Stimulated activated CD8-positive, alpha-beta memory T cell treated with anti-CD3 and anti-CD28 coated beads, Interleukin-12 subunit alpha, Interleukin-12 subunit beta, amount 100 ng/mL, for 4 hours (primary cell): ENCODE results near the gene PCSK4.

Source experiments
- DNase-seq: peaks from one replicate; pipeline ENCODE4 v3.0.0-alpha.2; 2020; ENCODE audit warnings: low read depth

PCSK4 gene

DNA sequence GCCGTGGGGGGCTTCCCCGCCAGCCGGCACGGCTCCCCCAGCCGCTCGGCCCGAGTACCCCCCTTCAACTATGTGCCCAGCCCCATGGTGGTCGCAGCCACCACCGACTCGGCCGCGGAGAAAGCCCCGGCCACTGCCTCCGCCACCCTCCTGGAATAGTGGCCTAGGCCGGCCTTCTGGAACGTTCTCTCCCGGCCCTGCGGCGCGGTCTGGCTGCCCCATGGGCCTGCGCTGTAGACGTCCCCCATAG is 20.2 kb downstream of the PCSK4 start:
- no peak for DNase-seq

DNA sequence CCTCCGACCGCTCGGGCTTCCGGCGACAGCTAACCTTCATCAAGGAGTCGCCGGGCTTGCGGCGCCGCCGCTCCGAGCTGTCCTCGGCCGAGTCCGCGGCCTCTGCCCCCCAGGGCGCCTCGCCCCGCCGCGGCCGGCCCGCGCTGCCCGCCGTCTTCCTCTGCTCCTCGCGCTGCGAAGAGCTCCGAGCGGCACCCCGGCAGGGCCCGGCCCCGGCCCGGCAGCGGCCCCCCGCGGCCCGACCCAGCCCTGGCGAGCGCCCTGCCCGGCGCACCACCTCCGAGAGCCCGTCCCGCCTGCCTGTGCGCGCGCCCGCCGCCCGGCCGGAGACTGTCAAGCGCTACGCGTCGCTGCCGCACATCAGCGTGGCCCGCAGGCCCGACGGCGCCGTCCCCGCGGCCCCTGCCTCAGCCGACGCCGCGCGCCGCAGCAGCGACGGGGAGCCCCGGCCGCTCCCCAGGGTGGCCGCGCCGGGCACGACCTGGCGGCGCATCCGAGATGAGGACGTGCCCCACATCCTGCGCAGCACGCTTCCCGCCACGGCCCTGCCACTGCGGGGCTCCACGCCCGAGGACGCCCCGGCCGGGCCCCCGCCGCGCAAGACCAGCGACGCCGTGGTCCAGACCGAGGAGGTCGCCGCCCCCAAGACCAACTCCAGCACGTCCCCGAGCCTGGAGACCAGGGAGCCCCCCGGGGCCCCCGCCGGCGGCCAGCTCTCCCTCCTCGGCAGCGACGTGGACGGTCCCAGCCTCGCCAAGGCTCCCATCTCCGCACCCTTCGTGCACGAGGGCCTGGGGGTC is 20.7 kb downstream of the PCSK4 start:
- no peak for DNase-seq

DNA sequence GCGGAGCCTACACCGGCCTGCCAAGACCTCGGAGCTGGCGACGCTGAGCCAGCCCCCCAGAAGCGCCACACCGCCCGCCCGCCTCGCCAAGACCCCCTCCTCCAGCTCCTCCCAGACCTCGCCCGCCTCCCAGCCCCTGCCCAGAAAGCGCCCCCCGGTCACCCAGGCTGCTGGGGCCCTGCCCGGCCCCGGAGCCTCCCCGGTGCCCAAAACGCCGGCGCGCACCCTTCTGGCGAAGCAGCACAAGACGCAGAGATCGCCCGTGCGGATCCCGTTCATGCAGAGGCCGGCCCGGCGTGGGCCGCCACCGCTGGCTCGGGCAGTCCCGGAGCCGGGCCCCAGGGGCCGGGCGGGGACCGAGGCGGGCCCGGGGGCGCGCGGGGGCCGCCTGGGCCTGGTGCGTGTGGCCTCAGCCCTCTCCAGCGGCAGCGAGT is 21.3 kb downstream of the PCSK4 start:
- no peak for DNase-seq

DNA sequence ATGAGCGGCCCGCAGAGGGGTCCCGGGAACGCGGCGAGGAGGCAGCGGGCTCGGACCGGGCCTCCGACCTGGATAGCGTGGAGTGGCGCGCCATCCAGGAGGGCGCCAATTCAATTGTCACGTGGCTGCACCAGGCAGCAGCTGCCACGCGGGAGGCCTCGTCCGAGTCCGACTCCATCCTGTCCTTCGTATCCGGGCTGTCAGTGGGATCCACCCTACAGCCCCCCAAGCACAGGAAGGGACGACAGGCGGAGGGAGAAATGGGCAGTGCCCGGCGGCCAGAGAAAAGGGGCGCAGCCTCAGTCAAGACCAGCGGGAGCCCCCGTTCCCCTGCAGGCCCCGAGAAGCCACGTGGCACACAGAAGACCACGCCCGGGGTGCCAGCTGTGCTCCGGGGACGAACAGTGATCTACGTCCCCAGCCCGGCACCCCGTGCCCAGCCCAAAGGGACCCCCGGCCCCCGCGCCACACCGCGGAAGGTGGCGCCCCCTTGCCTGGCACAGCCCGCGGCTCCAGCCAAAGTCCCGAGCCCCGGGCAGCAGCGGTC is 21.8 kb downstream of the PCSK4 start:
- no peak for DNase-seq

DNA sequence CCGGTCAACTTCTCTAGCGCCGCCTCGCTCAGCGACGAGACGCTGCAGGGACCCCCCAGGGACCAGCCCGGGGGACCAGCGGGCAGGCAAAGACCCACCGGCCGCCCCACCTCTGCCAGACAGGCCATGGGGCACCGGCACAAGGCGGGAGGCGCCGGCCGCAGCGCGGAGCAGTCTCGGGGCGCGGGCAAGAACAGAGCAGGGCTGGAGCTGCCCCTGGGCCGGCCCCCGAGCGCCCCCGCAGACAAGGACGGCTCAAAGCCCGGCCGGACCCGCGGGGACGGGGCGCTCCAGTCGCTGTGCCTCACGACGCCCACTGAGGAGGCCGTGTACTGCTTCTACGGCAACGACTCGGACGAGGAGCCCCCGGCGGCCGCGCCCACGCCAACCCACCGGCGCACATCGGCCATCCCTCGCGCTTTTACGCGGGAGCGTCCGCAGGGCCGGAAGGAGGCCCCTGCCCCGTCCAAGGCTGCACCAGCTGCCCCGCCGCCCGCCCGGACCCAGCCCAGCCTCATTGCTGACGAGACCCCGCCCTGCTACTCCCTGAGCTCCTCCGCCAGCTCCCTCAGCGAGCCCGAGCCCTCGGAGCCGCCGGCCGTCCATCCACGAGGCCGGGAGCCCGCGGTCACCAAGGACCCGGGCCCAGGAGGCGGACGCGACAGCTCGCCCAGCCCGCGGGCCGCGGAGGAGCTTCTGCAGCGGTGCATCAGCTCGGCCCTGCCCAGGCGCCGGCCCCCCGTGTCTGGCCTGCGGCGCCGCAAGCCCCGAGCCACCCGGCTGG is 22.5 kb downstream of the PCSK4 start:
- no peak for DNase-seq

DNA sequence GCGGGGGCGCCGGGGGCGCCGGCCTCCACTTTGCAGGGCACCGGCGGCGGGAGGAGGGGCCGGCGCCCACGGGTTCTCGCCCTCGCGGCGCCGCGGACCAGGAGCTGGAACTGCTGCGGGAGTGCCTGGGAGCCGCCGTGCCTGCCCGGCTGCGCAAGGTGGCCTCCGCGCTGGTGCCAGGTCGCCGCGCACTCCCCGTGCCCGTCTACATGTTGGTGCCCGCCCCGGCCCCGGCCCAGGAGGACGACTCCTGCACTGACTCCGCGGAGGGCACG is 23.0 kb downstream of the PCSK4 start:
- no peak for DNase-seq

DNA sequence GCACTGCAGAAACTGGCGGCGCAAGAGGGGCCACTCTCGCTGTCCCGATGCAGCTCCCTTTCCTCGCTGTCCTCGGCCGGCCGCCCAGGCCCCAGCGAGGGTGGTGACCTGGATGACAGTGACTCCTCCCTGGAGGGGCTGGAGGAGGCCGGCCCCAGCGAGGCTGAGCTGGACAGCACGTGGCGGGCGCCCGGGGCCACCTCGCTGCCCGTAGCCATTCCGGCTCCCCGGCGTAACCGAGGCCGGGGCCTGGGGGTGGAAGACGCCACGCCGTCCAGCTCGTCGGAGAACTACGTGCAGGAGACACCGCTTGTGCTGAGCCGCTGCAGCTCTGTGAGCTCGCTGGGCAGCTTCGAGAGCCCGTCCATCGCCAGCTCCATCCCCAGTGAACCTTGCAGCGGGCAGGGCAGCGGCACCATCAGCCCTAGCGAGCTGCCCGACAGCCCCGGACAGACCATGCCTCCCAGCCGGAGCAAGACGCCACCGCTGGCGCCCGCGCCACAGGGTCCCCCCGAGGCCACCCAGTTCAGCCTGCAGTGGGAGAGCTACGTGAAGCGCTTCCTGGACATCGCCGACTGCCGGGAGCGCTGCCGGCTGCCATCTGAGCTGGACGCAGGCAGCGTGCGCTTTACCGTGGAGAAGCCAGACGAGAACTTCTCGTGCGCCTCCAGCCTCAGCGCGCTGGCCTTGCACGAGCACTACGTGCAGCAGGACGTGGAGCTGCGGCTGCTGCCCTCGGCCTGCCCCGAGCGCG is 23.5 kb downstream of the PCSK4 start:
- DNase-seq = no peak

DNA sequence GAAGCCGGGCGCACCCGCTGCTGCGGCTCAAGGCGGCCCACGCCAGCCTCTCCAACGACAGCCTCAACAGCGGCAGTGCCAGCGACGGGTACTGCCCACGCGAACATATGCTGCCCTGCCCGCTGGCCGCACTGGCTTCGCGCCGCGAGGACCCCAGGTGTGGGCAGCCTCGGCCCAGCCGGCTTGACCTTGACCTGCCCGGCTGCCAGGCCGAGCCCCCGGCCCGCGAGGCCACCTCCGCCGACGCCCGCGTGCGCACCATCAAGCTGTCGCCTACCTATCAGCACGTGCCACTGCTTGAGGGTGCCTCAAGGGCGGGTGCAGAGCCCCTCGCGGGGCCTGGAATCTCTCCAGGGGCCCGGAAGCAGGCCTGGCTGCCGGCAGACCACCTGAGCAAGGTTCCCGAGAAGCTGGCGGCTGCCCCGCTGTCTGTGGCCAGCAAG is 24.1 kb downstream of the PCSK4 start:
- no peak for DNase-seq

DNA sequence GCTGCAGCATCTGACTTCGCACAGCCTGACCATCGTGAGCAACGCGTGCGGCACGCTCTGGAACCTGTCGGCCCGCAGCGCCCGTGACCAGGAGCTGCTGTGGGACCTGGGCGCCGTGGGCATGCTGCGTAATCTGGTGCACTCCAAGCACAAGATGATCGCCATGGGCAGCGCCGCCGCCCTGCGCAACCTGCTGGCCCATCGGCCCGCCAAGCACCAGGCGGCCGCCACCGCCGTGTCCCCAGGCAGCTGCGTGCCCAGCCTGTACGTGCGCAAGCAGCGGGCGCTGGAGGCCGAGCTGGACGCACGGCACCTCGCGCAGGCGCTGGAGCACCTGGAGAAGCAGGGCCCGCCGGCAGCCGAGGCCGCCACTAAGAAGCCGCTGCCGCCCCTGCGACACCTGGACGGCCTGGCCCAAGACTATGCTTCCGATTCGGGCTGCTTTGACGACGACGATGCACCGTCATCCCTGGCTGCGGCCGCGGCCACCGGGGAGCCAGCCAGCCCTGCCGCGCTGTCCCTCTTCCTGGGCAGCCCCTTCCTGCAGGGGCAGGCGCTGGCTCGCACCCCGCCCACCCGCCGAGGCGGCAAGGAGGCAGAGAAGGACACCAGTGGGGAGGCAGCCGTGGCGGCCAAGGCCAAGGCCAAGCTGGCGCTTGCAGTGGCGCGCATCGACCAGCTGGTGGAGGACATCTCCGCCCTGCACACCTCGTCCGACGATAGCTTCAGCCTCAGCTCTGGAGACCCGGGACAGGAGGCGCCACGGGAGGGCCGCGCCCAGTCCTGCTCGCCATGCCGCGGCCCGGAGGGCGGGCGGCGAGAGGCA is 24.7 kb downstream of the PCSK4 start:
- no peak for DNase-seq

DNA sequence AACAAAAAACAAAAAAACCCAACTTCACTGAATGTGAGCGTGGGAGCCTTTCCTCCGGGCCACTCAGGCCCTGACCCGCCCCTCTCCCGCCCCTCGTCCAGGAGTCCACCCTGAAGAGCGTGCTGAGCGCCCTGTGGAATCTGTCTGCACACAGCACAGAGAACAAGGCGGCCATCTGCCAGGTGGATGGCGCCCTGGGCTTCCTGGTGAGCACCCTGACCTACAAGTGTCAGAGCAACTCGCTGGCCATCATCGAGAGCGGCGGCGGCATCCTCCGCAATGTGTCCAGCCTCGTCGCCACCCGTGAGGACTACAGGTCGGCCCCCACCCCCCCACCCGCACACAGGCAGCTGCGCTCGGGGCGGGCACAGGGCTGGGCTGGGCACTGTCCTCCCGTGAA is 28.3 kb downstream of the PCSK4 start:
- DNase-seq = no peak

DNA sequence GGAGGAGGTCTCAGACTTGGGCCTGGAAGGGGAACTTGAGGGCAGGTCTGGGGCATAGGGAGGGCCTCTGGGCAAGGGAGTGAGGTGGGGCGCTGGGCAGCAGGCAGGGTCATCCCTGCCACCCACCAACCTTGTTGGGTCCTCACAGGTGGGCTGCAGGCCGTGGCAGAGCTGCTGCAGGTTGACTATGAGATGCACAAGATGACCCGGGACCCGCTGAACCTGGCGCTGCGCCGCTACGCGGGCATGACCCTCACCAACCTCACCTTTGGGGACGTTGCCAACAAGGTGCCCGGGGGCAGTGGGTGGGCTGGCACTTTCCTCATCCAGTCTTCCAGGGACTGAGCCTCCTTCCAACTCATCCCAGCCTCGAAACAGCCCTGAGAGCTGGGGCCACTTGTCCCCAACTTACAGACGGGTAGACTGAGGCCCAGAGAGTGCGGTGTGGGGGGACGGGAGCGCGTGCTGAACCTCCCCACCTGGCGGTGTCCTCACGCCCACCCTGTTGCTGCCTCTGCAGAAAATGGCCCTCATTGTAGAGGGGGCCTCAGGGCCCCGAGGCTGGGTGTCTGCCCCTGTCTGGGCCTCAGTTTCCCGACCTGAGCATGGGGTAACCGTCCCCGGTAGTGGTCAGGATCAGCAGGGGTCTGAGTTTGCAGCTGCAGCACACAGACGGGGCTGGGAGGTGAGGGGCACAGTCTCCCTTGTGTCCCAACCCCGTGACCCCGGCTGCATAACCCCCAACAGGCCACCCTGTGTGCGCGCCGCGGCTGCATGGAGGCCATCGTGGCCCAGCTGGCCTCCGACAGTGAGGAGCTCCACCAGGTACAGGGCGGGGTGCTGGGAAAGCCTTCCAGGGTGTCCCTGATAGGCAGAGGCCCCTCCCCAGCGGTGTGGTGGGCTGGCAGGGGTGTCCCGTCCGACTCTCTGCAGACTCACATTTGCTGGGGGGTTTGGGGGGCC is 29.8 kb downstream of the PCSK4 start:
- DNase-seq = no peak

DNA sequence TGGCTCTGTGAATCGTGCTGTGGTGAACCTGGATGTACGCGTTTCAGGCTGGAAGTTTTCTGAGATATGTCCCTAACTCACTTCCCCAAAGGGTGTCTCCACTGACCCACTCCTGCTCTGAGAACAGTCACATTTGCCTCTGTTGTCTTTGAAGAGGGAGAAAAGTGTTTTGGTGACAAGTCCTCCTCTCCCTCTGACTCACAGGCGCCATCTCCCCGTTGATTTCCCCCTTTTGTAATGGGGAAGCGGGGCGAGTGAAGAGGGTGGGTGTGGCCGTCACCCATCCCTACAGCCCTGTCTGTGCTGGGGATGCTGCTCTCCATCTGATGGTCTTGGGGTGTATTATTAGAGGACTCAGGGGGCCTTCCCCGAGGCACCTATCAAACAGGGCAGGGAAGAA is 30.7 kb downstream of the PCSK4 start:
- no peak for DNase-seq

DNA sequence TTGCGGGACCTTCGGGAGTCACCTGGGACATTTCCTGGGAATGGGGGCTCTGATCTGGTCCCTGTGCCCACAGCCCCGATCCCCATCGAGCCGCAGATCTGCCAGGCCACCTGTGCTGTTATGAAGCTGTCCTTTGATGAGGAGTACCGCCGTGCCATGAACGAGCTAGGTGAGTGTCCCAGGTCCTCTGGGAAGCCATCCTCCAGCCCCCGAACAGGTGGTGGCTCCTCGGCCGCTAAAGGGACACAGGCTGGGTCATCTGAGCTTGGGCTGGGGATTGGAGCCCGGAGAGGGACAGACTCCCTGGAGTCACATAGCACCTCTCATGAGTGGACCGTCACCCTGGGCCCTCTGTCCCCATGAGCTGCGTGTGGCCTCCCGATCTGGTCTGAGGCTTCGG is 32.3 kb downstream of the PCSK4 start:
- no peak for DNase-seq

DNA sequence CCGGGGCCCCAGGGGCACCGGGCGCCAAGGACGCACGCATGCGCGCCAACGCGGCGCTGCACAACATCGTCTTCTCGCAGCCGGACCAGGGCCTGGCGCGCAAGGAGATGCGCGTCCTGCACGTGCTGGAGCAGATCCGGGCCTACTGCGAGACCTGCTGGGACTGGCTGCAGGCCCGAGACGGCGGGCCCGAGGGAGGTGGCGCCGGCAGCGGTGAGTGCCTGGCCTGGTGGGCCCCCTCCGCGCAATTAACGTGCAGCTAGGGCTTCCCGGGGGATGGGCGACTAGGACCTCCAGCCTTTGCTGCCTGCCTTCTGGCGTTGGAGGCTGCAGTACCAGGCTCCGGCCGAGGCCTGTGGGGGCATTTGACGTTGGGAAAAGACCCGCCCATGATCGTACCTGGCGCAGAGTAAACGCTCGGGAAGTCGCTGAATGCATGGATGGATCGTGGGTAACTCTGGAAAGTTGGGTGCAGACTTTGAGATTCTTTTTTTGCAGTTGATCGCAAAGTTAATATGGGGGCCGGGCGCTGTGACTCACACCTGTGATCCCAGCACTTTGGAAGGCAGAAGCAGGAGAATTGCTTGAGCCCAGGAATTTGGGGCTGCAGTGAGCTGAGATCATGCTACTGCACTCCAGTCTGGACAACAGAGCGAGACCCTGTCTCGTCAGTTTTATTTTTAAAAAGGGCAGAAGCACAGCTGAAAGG is 33.0 kb downstream of the PCSK4 start:
- no peak for DNase-seq

DNA sequence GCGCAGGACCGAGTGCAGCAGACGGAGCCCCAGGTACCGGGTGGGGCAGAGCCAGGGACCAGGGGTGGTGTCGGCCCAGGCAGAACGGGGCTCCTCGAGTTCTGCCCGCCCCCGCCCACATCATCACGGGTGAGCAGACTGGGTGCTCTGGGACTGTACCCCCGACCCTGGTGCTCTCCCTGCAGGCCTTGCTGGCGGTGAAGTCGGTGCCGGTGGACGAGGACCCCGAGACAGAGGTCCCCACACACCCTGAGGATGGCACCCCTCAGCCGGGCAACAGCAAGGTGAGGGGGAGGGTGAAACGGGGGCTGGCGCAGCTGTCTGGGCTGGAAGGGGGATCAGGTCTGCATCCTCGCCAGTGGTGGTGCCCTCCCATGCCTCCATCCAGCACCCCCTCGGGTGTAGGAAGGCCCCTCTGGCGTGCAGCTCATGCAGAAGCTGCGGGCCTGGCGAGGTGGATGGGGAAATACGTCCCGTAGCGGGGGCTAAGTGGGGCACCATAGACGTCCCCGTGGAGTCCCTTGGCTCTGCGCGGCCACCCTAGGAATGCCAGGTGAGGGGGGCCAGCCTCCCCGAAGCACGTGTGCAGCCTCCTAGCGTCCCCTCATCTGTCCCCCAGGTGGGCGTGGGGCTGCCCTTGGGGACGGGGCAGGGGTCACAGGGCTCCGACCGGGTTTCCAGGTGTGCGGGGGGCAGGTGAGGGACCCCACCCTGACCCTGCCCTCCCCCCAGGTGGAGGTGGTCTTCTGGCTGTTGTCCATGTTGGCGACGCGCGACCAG is 33.8 kb downstream of the PCSK4 start:
- no peak for DNase-seq

DNA sequence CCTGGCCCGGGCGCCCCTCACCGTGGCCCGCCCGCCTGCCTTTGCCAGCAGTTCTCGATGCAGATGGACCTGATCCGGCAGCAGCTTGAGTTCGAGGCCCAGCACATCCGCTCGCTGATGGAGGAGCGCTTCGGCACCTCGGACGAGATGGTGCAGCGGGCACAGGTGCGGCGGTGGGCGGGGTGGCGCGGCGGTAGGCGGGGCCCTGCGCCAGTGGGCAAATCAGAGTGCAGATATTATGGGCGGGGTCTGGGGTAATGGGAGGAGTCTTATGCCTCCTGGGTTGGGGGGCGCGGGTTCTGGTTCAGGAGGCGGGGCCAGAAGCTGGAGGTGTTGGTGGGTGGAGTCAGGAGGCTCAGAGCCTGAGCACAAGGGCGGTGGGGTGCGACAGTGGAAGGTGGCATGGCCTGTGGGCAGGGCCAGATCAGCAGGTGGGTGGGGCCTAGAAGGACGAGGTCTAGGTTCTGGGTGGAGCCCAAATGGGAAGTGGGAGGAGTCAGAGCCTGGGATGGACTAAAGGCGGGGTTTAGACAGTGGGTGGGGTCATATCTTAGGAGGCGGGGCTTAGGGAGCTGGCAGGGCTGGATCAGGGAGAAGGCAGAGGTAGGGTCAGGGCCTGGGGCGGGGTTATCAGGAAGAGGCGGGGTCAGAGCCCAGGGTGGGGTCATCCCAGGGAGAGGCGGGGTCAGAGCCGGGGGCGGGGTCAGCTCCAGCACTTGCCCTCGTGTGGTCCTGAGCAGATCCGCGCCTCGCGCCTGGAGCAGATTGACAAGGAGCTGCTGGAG is 34.6 kb downstream of the PCSK4 start:
- no peak for DNase-seq

DNA sequence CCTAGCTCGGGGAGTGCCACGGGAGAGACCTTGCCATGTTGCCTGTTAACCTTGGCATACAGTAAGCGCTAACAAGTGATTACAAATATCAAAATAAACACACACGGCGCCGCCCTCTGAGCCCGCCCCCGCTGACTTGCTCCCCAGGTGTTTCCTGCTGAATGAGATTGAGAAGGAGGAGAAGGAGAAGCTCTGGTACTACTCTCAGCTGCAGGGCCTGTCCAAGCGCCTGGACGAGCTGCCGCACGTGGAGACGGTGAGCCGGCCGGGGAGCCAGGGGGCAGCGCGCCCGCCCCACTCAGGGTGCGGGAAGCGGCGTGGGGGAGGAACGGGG is 35.2 kb downstream of the PCSK4 start:
- DNase-seq = no peak

DNA sequence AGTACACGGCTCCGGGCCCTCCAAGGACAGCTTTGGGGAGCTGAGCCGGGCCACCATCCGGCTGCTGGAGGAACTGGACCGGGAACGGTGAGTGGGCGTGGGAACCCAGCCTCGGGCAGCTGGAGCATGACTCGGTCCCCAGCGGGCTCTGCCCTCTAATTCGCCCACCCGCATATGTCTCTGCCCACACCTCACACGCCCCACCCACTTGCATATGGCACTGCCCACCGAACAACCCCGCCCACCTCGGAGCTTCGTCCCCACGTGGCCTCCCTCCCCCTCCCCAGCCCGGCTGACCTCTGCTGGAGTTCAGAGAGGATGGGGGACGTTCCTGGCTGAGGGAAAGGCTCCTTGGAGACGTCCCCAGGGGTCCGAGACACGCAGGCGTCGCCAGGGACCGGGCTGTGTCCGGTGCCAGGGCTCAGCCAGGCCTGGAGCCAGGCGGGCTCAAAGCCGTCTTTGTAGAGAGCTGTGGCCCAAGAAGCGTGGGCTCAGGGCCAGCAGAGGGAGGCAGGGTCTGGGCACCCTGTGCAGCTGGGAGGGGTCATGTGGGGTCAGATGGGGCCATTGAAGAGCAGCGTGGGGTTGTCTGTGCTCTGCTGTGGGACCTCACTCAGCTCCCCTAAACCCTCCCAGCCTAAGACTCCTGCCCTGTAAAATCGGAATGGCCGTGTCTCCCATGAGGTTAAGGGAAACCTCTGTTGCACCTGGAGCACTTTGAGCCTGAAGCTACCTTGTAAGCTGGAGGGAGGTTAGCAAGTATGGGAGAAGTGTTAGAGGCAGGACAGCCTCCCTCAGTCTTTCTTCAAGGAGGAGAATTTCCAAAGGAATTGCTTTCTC is 36.4 kb downstream of the PCSK4 start:
- no peak for DNase-seq
